ENCODE results near the gene FBXO7. TPM values are rescaled to one million over a fixed set of nuclear protein-coding genes. Genes with fewer than 3 reads are reported as not detected.
"Not testable (repeated sequence)": the region's sequence is repeated elsewhere in the genome, so short reads cannot be mapped to it uniquely, and the experiment has no call there.

Gene FBXO7
- total RNA-seq, 1 experiment from 2014 or later = 75.7 TPM

DNA sequence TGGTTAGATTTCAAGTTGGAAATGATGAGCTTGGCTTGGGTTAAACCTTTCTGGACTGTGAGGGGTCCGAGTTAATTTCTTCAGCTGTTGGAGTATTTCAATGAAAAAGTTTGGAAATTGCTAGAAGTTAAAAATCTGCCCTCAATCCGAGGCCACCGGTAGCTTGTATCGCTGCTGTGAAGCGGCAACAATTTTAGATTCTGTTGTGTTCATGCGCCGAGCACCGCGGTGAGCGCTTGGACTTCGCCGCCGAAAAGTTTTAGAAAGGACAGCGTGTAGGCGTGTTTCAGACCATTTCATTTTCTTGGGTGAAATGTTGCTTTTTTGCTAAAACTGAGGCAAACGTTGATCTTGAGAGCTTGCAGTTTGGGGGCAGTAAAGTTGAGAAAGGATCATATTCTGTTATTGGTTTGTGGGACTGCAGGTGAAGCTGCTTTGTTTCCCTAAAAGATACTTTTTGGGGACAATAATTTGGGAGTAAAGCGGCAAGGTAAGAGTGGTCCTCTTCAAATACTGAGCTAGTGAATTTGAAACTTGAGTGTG, 928 bp downstream of the FBXO7 start:
- Mint-ChIP-seq H3K36me3 (ENCODE audit: insufficient read depth, unreplicated experiment) (peaks cover 21% of the 10 kb centered on the region), H3K4me1 (ENCODE audit: low read depth, unreplicated experiment) (peaks cover 23% of the 10 kb centered on the region), H3K4me3 (ENCODE audit: low read depth, unreplicated experiment) (peak overlapping the region; percentile 76), H3K27ac (ENCODE audit: unreplicated experiment) (peak overlapping the region; percentile 59), H3K9me3 (ENCODE audit: low read depth, unreplicated experiment) (no peaks in the 10 kb centered on the region), H3K27me3 (ENCODE audit: unreplicated experiment) (no peaks in the 10 kb centered on the region)
- DNase-seq = peak; percentile 28
- CTCF ChIA-PET = interaction anchor here (0.7 to 2.4 kb wide), 3 partner anchors 11 to 505 kb away, joined by 3 to 8 read pairs (median 3); no protein-coding TSS in a partner anchor
- TF ChIP-seq, protein P1, sequence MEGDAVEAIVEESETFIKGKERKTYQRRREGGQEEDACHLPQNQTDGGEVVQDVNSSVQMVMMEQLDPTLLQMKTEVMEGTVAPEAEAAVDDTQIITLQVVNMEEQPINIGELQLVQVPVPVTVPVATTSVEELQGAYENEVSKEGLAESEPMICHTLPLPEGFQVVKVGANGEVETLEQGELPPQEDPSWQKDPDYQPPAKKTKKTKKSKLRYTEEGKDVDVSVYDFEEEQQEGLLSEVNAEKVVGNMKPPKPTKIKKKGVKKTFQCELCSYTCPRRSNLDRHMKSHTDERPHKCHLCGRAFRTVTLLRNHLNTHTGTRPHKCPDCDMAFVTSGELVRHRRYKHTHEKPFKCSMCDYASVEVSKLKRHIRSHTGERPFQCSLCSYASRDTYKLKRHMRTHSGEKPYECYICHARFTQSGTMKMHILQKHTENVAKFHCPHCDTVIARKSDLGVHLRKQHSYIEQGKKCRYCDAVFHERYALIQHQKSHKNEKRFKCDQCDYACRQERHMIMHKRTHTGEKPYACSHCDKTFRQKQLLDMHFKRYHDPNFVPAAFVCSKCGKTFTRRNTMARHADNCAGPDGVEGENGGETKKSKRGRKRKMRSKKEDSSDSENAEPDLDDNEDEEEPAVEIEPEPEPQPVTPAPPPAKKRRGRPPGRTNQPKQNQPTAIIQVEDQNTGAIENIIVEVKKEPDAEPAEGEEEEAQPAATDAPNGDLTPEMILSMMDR (IDR thresholded peaks at IDR 0.05; ENCODE audit: unreplicated experiment) = no peak
- BruUV-seq (replicated peaks) = TSS peak; percentile 68
- intact Hi-C loops (cut with micrococcal nuclease; ENCODE audit: unreplicated experiment) = no loop called here

DNA sequence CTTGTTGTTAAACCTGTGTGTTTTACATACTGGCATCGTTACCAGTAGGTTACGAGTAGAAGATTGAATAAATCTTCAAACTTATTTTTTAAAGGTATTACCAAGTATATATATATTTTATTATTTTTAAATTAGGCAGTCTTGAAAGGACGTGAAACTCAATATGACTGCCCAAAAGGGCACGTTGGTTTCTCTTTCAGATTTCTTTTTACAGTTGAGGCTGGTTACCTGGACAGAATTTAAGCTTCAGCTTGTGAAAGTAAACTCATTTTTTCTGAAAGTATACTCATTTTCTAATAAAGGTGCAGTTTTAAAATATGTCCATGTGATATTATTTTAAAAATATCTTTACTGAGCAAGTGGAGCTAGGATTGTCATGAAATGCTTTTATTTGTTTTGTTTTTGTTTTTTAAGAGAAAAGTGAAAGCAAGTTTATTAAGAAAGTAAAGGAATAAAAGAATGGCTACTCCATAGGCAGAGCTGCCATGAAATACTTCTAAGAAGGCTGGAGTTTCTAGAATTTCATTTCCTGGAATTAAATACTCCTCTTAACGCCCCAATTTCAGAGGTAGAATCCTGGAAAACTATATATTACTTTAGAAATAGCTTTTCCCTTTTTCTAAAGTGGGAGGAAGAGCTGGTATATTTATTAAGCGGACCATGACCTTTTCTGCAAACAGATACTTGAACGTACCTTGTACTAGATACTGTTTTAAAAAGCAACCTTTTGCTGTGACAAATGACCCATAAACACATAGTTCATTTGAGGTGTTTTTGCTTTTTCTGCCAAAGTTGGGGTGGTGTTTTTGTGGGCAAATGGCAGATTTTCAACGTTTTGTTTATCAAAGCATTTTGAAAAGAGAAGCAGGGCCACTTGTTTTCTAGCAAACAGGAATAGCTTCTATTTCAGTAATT, 1.9 kb downstream of the FBXO7 start:
- H3K36me3 Mint-ChIP-seq (ENCODE audit: insufficient read depth, unreplicated experiment) = peaks cover 21% of the 10 kb centered on the region
- DNase-seq = no peak
- intact Hi-C loops (cut with micrococcal nuclease; ENCODE audit: unreplicated experiment) = no loop called here
- peak overlapping the region; percentile 36 for H3K27ac Mint-ChIP-seq (ENCODE audit: unreplicated experiment)
- H3K4me3 Mint-ChIP-seq (ENCODE audit: low read depth, unreplicated experiment) = peak overlapping the region; percentile 76
- H3K4me1 Mint-ChIP-seq (ENCODE audit: low read depth, unreplicated experiment) = peaks cover 26% of the 10 kb centered on the region
- no TSS peak for BruUV-seq (replicated peaks)
- TF ChIP-seq, protein P1 (IDR thresholded peaks at IDR 0.05; ENCODE audit: unreplicated experiment) = no peak
- no peaks in the 10 kb centered on the region for H3K9me3 Mint-ChIP-seq (ENCODE audit: low read depth, unreplicated experiment)
- CTCF ChIA-PET = no interaction called here
- no peaks in the 10 kb centered on the region for H3K27me3 Mint-ChIP-seq (ENCODE audit: unreplicated experiment)

DNA sequence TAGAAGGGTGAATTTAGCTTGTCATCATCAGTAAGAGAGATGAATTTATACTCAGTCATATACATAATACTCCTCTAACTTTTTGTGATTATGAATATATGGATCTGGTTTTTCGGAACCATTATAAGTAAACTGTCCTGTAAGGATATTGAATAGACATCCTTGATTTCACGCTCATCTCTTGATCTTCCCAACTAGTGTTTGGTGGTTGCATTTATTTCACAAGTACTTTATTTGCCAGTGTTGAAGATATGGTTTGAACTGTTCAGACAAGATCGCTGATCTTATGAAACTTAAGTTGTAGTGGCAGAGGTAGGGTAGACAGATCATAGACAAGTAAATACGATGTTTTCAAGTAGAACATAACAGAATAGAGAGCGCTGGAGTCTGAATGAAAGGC, 3.0 kb downstream of the FBXO7 start:
- H3K27me3 Mint-ChIP-seq (ENCODE audit: unreplicated experiment) = no peaks in the 10 kb centered on the region
- H3K36me3 Mint-ChIP-seq (ENCODE audit: insufficient read depth, unreplicated experiment) = peaks cover 21% of the 10 kb centered on the region
- CTCF ChIA-PET = no interaction called here
- H3K4me3 Mint-ChIP-seq (ENCODE audit: low read depth, unreplicated experiment) = no peak overlapping the region
- H3K9me3 Mint-ChIP-seq (ENCODE audit: low read depth, unreplicated experiment) = no peaks in the 10 kb centered on the region
- TF ChIP-seq, protein P1 (IDR thresholded peaks at IDR 0.05; ENCODE audit: unreplicated experiment) = no peak
- H3K4me1 Mint-ChIP-seq (ENCODE audit: low read depth, unreplicated experiment) = peaks cover 15% of the 10 kb centered on the region
- no TSS peak for BruUV-seq (replicated peaks)
- intact Hi-C loops (cut with micrococcal nuclease; ENCODE audit: unreplicated experiment) = no loop called here
- DNase-seq = no peak
- no peak overlapping the region for H3K27ac Mint-ChIP-seq (ENCODE audit: unreplicated experiment)

DNA sequence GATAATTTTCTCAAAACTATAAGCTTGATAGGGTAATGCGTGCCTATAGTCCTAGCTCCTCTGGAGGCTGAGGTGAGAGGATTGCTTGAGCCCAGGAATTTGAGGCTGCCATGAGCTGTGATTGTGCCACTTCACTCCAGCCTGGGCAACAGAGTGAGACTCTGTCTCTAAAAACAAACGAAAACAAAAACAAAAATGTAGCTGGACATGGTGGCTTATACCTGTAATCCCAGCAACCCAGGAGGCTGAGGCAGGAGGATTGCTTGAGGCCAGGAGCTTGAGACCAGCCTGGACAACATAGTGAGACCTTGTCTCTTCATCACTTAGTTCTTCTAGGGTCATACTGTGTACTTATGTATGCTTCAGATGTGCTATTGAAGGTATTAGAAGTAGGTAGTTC, 3.9 kb downstream of the FBXO7 start:
- DNase-seq; intact Hi-C loops (cut with micrococcal nuclease; ENCODE audit: unreplicated experiment); BruUV-seq (replicated peaks); H3K9me3 Mint-ChIP-seq (ENCODE audit: low read depth, unreplicated experiment); H3K4me3 Mint-ChIP-seq (ENCODE audit: low read depth, unreplicated experiment); H3K27me3 Mint-ChIP-seq (ENCODE audit: unreplicated experiment); H3K27ac Mint-ChIP-seq (ENCODE audit: unreplicated experiment): not testable (repeated sequence)
- Mint-ChIP-seq H3K4me1 (ENCODE audit: low read depth, unreplicated experiment) (peaks cover 12% of the 10 kb centered on the region), H3K36me3 (ENCODE audit: insufficient read depth, unreplicated experiment) (peaks cover 21% of the 10 kb centered on the region)
- CTCF ChIA-PET = interaction anchor here (0.6 kb wide), 1 partner anchor 123 kb away, joined by 3 read pairs; no protein-coding TSS in a partner anchor

Data from Calu3 (cell line).